Retina (tissue), 1 donor: ENCODE measurements around the gene ADK.
"Not testable (repeated sequence)": the region's sequence is repeated elsewhere in the genome, so short reads cannot be mapped to it uniquely, and the experiment has no call there.

Experiments
- DNase-seq: peaks from one replicate; pipeline ENCODE4 v3.0.0-alpha.2; 2016

Gene ADK

DNA sequence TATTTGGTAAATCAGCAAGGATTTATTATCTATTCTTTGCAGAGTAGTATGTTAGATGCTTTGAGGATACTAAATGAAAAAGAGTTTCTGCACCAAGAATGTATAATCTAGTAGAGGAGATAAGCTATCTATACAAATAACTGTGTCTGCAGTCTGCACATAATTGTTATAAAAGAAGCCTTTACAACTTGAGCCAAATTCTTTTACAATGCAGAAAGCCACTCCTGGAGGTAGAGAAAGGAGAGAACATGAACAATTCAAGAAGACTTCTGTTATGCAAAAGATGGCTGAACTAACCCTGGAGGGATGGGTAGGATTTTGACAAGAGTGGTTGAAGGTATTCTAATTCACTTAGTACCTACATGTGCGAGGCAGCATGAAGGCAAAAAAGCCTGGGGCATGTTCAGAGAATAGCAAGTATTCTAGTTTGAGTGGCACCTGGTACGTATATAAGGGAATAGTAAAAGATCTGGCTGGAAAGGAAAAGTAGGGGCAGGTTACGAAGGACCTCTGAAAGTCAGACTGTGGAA, 424.2 kb downstream of the ADK start:
- DNase-seq = no peak

DNA sequence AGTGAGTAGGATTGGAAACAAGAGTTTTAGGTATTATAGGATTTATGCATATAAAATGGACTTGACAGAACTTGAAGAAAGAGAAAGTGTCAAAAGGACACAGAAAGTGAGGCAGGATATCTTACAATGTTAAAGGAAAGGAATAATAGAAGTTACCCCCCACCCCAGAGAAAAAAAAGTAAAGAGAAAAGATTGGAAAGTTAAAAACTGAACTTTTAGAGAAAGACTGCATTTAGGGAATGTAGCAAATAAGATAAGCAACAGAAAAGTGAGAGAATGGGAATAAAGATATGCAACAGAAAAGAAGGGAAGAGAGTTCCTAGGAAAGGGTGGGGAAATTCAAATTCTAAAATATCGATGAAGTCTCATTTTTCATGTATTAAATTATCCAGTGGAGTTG, 424.9 kb downstream of the ADK start:
- no peak for DNase-seq

DNA sequence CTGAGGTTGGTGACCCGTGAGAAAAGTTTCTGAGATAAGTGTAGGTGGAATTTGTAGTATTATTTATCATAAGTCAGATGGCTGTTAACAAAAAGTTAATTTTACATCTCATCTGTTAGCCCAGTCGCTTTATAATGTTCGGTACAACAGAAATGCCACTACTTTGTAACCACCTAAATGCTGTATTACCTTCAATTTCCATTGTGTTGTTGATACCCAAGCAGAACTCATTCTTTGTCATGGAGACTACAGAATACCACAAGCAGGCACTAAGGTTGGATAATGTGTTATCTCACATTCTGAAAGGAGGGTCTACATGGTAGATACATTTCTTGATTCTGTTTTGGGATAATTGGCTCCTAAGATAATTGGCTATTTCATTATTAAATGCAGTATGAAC, 425.6 kb downstream of the ADK start:
- no peak for DNase-seq

DNA sequence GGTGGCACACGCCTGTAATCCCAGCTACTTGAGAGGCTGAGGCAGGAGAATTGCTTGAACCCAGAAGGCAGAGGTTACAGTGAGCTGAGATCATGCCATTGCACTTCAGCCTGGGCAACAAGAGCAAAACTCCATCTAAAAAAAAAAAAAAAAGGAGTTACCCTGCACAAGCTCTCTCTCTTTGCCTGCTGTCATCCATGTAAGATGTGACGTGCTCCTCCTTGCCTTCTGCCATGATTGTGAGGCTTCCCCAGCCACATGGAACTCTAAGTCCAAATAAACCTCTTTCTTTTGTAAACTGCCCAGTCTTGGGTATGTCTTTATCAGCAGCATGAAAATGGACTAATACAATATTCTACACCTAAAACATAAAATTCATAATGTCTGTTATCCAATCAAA, 429.4 kb downstream of the ADK start:
- not testable (repeated sequence) for DNase-seq

DNA sequence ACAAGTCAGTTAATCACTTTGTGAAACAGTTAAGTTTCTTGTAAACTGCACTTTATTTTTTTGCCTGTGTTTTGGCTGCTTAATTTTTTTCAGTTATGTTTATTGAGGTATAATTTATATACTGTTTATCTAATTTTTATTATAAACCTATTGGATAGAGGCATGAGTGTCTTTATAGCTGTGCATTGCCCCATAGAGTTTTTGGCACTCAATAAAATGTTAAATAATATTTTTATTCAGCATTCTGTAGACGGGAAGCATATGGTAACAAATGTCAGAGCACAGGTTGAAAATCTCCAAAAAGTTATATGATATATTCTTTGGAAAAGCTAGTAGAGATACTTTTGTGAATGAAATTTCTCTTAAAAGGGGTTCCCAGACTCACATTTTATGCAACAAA, 431.5 kb downstream of the ADK start:
- DNase-seq = no peak

DNA sequence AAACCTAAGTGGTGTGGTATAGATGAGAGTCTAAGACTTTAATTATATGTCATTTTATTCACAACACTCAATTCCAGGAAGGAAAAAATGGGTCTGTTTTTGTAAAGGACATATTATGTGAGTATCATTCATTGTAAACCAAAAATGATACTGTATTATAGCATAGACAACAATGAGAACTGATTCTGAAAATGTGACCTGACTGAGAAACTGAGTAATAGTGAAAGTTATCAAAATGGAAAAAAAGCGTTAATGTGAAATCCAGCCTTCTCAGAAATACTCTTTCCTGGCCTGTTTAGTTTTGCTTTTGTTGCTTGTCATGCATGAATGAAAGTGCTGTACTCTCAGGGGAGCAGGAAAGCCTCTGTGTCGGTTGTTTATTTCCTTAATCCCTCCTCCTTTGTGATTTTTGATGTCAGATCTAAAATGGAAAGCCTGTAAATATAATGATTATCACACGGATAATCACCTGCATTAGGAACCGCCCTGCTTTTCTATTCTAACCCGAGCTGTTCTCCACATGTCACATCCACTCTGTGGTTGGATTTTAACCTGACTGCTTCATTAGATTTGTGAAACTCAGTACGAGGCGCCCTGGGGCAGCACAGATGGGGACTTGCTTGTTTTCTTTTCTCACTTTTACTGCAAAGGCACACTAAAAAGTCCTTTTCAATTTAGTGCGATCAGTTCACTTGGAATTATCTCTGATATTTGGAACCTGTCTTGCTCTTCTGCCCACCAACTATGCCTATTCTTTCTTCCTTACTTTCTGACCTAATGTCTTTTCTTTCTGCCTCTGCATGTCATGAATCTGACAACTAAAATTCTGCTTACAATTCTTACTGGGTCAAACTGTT, 434.4 kb downstream of the ADK start:
- peak; percentile 63 for DNase-seq

DNA sequence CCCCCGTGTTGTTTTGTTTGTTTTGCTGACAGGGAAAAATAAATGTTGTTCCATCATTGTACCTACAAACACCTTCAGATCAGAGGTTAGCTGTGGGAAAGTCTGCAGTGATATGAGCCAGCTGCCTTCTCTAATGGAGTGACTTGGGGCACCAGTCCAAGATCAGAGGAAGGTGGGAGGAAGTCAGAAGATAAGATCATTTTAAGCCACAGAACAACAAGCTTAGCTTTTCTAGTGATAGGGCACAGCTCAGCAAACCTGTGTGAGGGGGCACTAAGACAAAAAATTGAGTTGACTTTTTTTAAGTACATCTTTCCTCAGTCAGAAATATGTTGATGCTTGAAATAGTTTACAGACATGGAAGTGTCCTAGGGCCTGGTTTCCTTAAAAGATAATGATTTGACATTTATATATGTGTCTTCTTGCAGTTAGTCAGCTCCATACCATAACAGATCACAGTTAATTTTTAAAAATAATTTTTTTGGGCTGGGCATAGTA, 435.1 kb downstream of the ADK start:
- DNase-seq = no peak

DNA sequence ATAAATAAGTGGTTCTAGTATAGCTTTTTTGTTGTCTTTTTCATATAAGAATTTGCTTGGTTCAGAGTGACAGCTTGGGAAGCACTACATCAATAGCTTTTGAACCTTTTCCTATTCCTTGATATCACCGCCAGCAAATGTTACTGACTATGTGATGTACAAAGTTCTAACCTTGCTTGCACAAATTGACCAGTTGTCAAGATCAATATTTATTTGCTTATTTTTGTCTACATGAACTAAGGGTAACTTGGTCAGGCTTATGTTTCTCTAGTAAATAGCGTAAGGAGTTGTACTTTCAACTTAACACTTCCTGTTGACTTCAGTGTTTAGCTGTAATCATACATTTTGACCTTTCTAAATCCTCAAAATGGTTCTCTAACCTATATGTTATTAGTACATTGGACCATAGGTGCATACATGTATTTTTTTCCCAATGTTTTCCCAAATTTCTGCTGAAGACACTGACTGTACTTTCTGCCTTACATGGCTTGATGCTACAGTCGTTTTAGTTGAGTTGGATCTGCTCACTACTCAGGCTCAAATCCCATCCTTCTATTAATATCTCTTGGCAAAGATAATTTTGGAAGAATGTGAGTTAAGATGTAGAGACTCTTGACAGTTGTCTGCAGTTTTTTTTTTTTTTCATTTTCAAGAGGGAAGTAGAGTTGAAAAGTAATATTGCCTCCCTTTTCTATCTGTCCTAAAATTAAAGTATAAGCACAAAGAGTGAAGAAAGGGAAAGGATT, 436.3 kb downstream of the ADK start:
- no peak for DNase-seq

DNA sequence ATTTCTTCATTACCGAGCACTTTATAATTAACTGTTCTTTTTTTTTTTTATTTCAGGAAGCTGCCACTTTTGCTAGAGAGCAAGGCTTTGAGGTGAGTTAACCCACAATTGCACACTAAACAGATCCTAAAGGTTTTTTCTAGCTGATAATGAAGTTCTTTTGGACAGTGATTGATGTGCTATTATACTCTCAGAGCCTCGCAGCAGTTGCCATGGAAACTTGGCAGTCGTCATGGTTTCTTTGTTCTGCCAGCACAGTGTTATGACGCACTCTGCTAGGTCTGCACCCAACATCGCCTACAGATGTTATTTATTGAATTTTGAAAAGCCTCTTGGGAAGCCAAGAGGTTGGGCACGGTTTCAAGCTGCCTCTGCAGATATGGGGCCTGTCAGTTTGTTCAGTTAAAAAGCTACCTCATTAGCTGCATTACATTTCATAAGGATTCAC, 438.2 kb downstream of the ADK start:
- DNase-seq = peak; percentile 77

DNA sequence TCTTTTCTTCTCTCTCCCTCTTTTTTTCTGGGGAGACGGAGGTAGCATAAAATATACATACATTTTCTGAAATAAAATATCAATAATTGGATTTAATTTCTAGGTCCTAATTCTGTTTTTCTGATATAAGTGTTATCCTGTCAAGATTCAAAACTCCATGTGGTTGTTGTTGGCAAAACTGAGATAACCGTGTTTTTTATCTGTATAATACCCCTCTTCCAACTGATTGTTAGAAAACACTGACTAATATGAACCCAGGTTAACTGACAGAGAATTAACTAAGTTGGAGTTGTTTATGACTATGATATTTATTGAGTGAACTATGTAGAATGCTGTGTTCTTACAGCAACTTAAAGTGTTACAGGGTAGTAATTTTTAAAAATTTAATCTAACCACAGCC, 438.8 kb downstream of the ADK start:
- DNase-seq = no peak

DNA sequence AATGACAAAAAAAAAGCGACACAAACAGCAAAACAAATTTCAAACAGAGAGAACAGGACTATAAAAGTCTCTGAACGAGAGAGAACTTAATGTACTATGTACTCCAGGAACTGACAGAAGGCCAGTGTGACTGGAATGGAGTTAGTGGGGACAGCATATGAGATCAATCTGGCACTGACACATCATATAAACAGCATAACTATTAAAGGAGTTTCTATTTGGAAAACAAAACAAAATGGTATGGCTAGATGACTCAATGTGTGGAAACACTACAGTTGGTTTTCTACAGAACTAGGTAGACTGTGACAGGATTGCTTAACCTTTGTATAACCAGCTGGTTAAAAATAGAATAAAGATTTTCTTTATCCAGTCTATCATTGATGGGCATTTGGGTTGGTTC, 442.4 kb downstream of the ADK start:
- no peak for DNase-seq

DNA sequence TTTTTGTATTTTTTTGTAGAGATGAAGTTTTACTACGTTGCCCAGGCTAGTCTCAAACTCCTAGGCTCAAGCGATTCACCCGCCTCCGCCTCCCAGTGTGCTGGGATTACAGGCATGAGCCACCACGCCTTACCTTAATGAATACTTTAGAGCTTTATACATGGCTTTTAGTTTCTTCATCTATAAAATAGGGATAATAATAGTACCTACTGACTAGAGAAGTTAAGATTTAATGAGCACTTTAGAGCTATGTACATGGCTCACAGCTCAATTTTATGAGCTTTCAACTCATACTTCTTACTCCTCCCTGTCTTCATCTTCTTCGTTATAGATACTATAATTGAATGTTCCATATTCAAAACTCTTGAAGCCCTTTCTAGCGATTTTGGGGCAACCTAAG, 445.7 kb downstream of the ADK start:
- DNase-seq = no peak

DNA sequence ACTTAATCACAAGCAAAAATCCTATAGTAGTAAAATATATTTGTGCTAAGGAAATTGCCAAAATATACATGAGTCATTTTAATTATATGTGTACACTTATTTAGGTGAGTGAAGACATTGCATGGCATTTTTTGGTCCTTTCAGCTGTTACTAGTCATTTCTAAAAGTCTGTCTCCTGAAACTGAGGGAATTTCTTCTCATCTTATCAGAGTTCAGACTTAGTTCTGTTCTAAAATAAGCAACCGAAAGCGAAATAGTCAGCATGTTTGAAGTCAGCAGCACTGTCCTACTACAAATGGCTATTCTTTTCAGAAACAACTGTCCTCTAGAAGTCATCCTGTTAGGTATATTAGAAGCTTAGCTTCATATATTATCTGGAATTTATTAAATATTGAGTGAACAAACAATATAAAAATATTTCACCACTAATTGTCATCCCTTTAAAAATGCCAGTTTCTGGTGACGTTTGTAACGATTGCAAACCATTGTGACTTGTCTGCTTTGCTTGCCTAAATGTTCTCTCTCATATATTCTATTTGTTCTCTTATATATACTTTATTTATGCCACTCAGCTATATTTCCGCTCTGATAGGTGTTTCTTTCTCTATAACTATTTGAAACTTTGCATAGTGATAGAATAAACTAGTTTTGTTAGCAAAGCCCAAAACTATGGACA, 448.0 kb downstream of the ADK start:
- DNase-seq = no peak

DNA sequence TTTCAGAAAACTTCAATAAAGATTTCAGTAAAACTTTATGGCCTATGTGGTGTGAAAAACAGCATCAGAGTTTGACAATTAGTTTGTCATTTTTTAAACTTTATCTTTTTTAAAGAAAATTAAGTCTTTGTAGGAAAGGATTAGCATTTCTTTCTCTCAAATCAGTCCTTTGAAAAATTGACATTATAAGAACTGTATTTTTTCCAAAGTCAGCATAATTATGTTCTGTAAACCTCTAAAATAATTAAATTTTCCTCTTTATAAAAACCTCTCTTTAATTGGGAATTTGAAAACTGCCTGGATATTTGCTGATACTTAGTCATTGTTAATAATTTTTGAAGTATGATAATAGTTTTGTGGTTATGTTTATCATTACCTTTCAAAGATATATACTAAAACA, 448.7 kb downstream of the ADK start:
- no peak for DNase-seq

DNA sequence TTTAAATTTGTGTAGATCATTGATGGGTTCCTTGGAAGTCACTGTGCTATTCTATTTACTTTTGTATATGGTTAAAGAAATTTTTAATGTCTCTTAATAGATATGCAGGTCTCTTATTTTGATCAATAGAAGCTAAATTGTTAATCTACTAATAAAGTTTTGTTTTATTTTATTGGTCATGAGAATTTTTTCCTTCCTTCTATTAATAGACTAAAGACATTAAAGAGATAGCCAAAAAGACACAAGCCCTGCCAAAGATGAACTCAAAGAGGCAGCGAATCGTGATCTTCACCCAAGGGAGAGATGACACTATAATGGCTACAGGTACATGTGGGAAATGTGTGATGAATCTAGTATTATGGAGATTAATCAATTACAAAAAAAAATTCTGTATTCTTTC, 449.1 kb downstream of the ADK start:
- DNase-seq = no peak

DNA sequence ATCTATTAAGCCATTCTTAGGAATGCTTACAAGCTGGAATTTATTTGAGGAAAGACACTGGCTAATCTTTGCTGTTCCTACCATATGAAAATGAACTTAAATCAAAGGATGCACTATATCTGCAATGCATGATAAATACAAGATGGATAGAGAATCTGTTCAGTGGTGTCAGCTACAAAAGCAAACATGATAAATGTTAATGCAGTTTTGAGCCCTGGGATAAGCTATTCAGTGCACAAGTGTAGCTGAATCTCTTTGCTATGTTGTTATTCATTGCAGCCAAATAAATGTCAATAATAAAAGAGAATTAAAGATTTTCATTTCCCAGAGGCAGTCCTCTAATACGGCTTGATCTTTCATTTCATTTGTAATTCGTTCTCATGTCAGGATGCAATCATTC, 451.6 kb downstream of the ADK start:
- DNase-seq = no peak

DNA sequence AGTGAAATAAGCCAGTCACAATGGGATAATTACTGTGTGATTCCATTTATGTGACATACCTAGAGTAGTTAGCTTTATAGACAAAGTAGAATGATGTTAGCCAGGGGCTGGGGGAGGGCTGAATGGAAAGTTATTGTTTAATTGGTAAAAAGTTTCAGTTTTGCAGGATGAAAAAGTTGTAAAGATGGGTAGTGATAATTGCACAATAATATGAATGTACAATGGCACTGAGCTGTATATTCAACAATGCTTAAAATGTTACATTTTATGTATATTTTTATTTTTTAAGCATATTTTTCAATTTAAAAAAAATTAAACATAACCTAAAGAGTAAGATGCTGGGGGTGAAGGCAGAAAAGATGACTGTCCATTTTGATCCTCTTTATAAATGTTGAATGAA, 459.3 kb downstream of the ADK start:
- DNase-seq = no peak

DNA sequence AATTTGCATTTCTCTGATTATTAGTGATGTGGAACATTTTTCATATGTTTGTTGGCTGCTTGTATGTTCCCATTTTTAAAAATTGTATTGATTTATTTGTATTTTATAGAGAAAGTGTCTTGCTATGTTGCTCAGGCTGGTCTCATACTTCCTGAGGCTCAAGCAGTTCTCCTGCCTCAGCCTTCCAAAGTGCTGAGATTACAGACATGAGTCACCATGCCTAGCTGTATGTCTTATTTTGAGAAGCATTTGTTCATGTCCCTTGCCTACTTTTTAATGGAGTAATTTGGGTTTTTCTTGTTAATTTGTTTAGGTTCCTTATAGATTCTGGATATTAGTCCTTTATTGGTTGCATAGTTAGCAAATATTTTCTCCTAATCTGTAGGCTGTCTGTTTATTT, 461.2 kb downstream of the ADK start:
- DNase-seq = no peak

DNA sequence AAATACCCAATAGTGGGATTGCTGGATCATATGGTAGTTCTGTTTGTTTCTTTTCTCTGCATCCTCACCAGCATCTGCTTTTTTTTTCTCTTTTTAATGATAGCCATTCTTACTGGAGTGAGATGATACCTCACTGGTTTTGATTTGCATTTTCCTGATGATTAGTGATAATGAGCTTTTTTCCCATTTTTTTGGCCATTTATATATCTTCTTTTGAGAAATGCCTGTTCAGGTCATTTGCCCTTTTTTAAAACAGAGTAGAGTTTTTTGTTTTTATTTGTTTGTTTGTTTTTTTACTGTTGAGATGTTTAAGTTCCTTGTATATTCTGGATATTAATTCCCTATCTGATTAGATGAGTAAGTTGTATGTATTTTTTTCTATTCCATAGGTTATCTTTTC, 469.6 kb downstream of the ADK start:
- no peak for DNase-seq

DNA sequence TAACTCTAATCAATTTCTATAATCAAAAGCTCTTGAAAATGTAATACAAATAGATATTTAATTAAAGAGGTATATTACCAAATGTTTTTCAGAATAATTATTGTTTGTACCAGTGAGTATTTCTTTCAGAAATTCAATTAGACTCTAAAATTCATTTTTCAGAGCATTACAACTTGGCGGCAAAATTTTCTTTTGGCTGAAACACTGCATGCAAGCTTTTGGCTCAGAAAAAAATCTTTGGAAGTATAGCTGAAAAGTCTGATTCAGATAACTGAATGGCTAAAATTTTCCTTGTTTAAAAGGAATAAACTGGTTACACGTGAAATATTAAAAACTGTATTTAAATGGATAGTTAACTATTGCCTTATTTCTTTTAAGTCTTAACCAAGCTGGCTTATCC, 472.8 kb downstream of the ADK start:
- no peak for DNase-seq

DNA sequence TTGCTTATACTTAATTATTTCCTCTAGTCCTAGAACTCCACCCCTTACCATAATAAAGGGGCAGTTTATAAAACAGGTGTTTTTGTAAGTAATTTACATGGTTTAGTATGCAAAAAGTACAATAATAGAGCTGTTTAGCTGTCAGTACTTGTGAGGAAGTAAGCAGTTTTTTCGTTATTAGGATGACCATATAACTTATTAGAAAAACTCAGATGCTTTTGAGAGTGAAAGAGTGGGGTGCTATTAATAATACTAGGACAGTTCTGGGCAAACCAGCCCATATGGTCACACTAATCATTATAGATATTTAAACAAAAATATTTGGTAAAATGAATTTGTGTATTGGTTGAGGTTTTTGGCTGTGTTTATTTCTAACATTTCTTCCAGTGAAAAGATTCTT, 473.5 kb downstream of the ADK start:
- DNase-seq = no peak

DNA sequence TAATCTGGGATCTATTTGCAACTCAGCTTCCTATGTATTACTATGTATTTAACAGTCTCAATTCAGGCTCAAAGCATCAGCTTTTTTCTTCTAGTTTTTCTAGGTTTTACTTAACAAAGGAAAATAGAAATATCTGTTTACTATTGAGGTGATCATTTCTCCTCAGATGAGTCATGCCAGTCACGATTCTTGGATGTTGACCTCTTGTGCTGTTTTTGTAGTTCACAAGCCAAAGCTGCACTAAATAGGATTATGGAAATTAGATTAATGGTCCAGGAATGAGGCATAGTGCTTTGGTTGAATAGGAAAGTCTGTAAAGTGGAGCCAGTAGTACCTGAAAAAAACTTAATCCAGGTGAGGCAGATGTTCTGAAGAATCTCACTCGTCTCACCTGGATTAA, 477.1 kb downstream of the ADK start:
- no peak for DNase-seq

DNA sequence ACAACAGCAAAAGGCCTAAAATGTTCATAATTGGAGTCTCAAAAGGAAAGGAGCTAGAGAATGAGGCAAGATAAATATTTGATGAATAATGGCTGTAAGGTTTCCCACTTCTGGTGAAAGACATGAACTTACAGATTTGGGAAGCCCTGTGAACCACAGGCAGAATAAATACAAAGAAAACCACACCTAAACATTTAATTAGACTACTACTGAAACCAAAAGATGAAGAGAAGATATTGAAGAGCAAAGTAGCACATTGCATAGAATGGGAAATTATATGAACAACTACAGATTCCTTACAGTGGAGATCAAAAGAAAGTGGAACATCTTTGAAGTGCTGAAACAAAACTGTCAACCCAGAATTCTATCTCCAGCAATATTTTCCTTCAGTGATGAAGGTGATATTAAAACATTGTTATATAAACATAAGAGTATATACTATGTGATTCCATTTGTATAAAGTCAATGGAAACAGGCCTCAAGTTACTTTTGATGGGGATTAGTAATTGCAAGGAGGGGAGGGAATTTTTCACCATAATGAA, 484.0 kb downstream of the ADK start:
- DNase-seq = no peak
